GM12891 (cell line): ENCODE results near the gene KIF3B.

Experiments
- DNase-seq: peaks from one replicate; pipeline ENCODE4 v3.0.0; 2011; ENCODE audit warnings: low spot score; ENCODE audit not compliant: insufficient read length
- FAIRE-seq: peaks from 2 replicates; lab custom pipeline; 2011; peaks lifted over from hg19 to GRCh38; lab: Jason Lieb, UNC
- PAX5 ChIP-seq: IDR thresholded peaks from 2 replicates; pipeline ENCODE4 v1.6.1; 2011; ENCODE audit warnings: low read length, moderate library complexity, mild to moderate bottlenecking; ENCODE audit not compliant: insufficient read depth, severe bottlenecking
- POLR2A ChIP-seq: IDR thresholded peaks from 2 replicates; pipeline ENCODE4 v1.6.1; 2011; ENCODE audit warnings: low read depth, low read length, control low read depth
- POLR2AphosphoS5 ChIP-seq: IDR thresholded peaks from 2 replicates; pipeline ENCODE4 v1.6.1; 2011; ENCODE audit warnings: low read depth, low read length, control low read depth
- POU2F2 ChIP-seq: IDR thresholded peaks from 2 replicates; pipeline ENCODE4 v1.6.1; 2011; ENCODE audit warnings: low read depth, mild to moderate bottlenecking, control low read depth, low read length, moderate library complexity
- SPI1 ChIP-seq: IDR thresholded peaks from 2 replicates; pipeline ENCODE4 v1.6.1; 2011; ENCODE audit warnings: low read depth, low read length, control low read depth
- TAF1 ChIP-seq: IDR thresholded peaks from 2 replicates; pipeline ENCODE4 v1.6.1; 2011; ENCODE audit warnings: low read depth, low read length, control low read depth

The KIF3B gene

GRCh38 chr20:32327087-32327681, 49.7 kb downstream of the KIF3B start:
- no peak for TF ChIP-seq POU2F2
- TF ChIP-seq POLR2AphosphoS5 = no peak
- DNase-seq = no peak
- no peak for FAIRE-seq

DNA sequence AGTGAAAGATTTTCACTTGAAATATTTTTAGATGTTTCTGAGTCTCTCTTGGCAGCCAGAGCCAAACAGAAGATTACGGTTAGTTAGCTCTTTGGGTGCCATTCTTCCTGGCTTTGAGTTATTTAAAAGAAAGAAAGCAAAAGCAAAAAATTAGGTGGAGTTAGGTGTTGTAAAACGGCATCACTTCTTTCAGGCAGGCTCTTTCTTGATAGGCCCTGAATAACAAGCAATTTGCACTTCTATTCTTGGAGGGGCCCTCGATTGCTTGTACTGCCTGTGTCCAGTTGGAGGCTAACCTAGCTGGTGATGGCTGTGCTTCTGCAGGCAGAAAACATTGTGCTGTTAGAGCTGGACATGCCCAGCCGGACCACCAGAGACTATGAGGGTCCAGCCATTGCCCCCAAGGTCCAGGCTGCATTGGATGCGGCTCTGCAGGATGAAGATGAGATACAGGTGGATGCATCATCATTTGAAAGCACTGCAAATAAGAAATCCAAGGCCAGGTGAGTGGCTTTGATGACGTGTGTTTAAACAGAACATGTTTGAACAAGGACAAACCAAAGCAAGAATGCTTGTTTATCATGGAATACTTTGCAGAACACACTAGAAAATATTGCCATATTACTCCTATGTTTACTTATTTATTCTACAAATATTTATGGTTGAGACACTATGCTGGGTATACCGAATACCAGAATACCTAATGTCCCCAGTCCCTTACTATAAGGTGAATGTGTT, 52.5 kb downstream of the KIF3B start:
- no peak for TF ChIP-seq POU2F2
- TF ChIP-seq SPI1 = no peak
- TF ChIP-seq PAX5 = no peak
- no peak for TF ChIP-seq TAF1
- no peak for TF ChIP-seq POLR2AphosphoS5
- no peak for TF ChIP-seq POLR2A
- no peak for FAIRE-seq
- DNase-seq = no peak

GRCh38 chr20:32330555-32330897, 53.1 kb downstream of the KIF3B start:
- DNase-seq = no peak
- TF ChIP-seq POLR2A = no peak
- no peak for TF ChIP-seq POU2F2
- no peak for TF ChIP-seq SPI1
- TF ChIP-seq POLR2AphosphoS5 = no peak
- no peak for TF ChIP-seq TAF1
- TF ChIP-seq PAX5 = no peak
- no peak for FAIRE-seq

DNA sequence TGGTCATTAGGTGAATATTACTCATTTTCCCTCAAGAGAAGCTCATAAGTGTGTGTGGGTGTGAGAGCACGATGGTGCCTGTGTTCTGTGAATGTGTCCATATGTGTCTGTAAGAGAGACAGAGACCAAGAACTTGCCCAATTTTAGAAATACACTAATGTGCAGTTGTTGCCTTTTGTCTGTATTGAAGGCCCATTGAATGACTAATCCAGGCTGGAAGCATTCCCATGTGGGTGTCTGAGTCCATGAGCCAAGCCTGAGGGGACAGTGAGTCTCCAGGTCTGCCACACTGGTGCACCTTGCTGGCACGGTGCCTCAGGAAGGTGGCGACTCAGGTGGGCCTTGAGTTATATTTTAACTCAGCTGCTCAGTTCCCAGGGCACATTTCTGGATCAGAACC, 55.2 kb downstream of the KIF3B start:
- DNase-seq (no peak), FAIRE-seq (no peak)
- TF ChIP-seq TAF1 (no peak), PAX5 (no peak), POU2F2 (no peak), POLR2AphosphoS5 (no peak), SPI1 (no peak), POLR2A (no peak)

- FAIRE-seq = peak; percentile 61
- DNase-seq = no peak
- TF ChIP-seq POU2F2 = peak; percentile 76; the same call in 1 of the 2 replicates
- TF ChIP-seq SPI1 = peak; percentile 22; the same call in 1 of the 2 replicates
- TF ChIP-seq TAF1 = no peak
Observed at GRCh38 chr20:32333181-32333987, 55.9 kb downstream of the KIF3B start.

GRCh38 chr20:32333988-32334885, 56.8 kb downstream of the KIF3B start:
- DNase-seq (no peak), FAIRE-seq (peak; percentile 58)
- TF ChIP-seq PAX5 = no peak
- no peak for TF ChIP-seq POLR2AphosphoS5
- no peak for TF ChIP-seq POLR2A
- no peak for TF ChIP-seq SPI1
- TF ChIP-seq TAF1 = no peak
- TF ChIP-seq POU2F2 = no peak

- FAIRE-seq (peak; percentile 40), DNase-seq (no peak)
- TF ChIP-seq PAX5 (no peak), SPI1 (no peak), TAF1 (no peak), POU2F2 (no peak), POLR2AphosphoS5 (no peak), POLR2A (no peak)
Observed at GRCh38 chr20:32336918-32337347, 59.5 kb downstream of the KIF3B start.

- DNase-seq (no peak), FAIRE-seq (no peak)
- TF ChIP-seq POLR2A (no peak), POU2F2 (no peak), POLR2AphosphoS5 (no peak)
Observed at GRCh38 chr20:32337937-32338661, 60.6 kb downstream of the KIF3B start.
